Amygdala (tissue), 56 donors: ENCODE results near the gene FBXL2.
"Not testable (repeated sequence)": the region's sequence is repeated elsewhere in the genome, so short reads cannot be mapped to it uniquely, and the experiment has no call there.

ENCODE experiments used
- DNase-seq, 56 donors: peaks; one replicate each; lab custom pipeline; 2025; lab: John Stamatoyannopoulos, UW

Gene FBXL2

GRCh38 chr3:33314993-33315392 is 37.8 kb downstream of the FBXL2 start:
- no peak for DNase-seq

GRCh38 chr3:33315826-33316225 is 38.6 kb downstream of the FBXL2 start:
- DNase-seq = no peak

GRCh38 chr3:33317963-33318709 is 40.9 kb downstream of the FBXL2 start:
- no peak for DNase-seq

GRCh38 chr3:33318710-33319380 is 41.6 kb downstream of the FBXL2 start:
- DNase-seq = peak in 1 of 56 donors; percentile 1

- DNase-seq = no peak
Measured at GRCh38 chr3:33322412-33322811, 45.2 kb downstream of the FBXL2 start.

- DNase-seq = no peak
Measured at GRCh38 chr3:33331414-33331813, 54.2 kb downstream of the FBXL2 start.

GRCh38 chr3:33334364-33334763 is 57.1 kb downstream of the FBXL2 start:
- no peak for DNase-seq

GRCh38 chr3:33338936-33339465 is 61.8 kb downstream of the FBXL2 start:
- not testable (repeated sequence) for DNase-seq

- no peak for DNase-seq
Measured at GRCh38 chr3:33339758-33340157, 62.5 kb downstream of the FBXL2 start.

- DNase-seq = no peak
Measured at GRCh38 chr3:33355611-33356010, 78.4 kb downstream of the FBXL2 start.

GRCh38 chr3:33358172-33358781 is 81.0 kb downstream of the FBXL2 start:
- DNase-seq = no peak

- no peak for DNase-seq
Measured at GRCh38 chr3:33360136-33360825, 83.0 kb downstream of the FBXL2 start.

GRCh38 chr3:33363113-33363800 is 86.0 kb downstream of the FBXL2 start:
- DNase-seq = no peak

- no peak for DNase-seq
Measured at GRCh38 chr3:33364060-33364459, 86.8 kb downstream of the FBXL2 start.

GRCh38 chr3:33364531-33365128 is 87.4 kb downstream of the FBXL2 start:
- no peak for DNase-seq

- DNase-seq = peak in 23 of 56 donors; percentile 7 to 76 (median 22)
Measured at GRCh38 chr3:33372218-33373081, 95.2 kb downstream of the FBXL2 start.

GRCh38 chr3:33373082-33373437 is 95.8 kb downstream of the FBXL2 start:
- DNase-seq = no peak

GRCh38 chr3:33377489-33377888 is 100.2 kb downstream of the FBXL2 start:
- no peak for DNase-seq

GRCh38 chr3:33377931-33378330 is 100.7 kb downstream of the FBXL2 start:
- DNase-seq = no peak
